ENCODE measurements around the gene CSMD2.
"Not testable (repeated sequence)": the region's sequence is repeated elsewhere in the genome, so short reads cannot be mapped to it uniquely, and the experiment has no call there.

CSMD2 gene

DNA sequence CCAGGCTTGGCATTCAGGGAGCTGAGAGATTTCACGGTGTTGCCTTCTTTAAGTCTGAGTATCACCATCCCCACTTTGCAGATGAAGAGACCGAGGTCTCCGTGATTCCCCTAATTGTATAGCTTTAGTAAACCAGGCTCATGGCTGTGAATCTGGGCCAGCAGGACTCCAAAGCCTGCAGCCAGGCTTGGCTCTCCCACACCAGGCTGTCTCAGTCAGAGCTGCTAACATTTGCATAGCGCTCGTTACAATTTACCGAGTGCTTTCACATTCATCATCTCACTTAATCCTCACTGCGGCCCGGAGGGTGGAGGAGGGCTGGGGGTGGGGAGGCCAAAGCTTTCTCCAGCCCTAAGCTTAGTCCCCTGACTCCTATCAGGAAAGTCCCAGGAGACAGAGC is 23.4 kb upstream of the CSMD2 start:
- H3K4me3 ChIP-seq (ENCODE audit: low read length) = no peak overlapping the region
- no peak for DNase-seq (ENCODE audit: low read depth)
- TF ChIP-seq, protein P1, sequence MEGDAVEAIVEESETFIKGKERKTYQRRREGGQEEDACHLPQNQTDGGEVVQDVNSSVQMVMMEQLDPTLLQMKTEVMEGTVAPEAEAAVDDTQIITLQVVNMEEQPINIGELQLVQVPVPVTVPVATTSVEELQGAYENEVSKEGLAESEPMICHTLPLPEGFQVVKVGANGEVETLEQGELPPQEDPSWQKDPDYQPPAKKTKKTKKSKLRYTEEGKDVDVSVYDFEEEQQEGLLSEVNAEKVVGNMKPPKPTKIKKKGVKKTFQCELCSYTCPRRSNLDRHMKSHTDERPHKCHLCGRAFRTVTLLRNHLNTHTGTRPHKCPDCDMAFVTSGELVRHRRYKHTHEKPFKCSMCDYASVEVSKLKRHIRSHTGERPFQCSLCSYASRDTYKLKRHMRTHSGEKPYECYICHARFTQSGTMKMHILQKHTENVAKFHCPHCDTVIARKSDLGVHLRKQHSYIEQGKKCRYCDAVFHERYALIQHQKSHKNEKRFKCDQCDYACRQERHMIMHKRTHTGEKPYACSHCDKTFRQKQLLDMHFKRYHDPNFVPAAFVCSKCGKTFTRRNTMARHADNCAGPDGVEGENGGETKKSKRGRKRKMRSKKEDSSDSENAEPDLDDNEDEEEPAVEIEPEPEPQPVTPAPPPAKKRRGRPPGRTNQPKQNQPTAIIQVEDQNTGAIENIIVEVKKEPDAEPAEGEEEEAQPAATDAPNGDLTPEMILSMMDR (conservative IDR thresholded peaks at IDR 0.05; ENCODE audit: low read length) = no peak

DNA sequence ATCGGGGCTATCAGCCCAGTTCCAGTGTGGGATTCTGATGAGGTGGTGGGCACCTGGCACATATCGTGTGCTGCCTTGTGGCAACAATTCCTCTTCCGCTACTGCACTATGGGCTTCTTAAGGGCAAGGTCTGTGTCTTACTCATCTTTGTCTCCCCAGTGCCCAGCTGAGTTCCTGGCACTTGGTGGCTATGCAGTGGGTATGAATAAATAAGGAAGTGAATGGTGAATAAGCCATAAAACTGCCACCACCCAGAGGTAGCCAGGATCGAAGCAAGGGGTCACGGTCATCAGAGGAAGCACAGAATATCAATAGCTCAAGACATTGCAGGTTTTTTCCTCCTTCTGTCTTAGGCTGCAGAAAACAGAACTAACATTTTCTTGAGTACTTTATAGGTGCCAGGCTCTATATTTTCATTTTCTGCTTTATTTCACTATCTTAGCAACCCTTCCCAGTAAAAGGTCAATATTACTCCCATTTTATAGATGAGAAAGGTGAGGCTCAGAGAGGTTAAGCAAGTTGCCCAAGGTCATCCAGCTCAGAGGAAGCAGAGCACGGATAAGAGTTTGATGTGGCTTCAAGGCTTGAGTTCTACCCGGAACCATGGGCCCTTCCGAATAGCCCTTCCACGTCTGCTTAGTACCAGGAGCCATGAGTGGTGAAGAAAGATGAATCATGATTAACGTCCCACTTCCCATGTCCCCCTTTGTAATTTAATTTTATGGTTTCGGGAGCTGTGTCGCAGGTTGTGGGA is 21.9 kb upstream of the CSMD2 start:
- TF ChIP-seq, protein P1 (conservative IDR thresholded peaks at IDR 0.05; ENCODE audit: low read length) = no peak
- no peak for DNase-seq (ENCODE audit: low read depth)
- no peak overlapping the region for H3K4me3 ChIP-seq (ENCODE audit: low read length)

DNA sequence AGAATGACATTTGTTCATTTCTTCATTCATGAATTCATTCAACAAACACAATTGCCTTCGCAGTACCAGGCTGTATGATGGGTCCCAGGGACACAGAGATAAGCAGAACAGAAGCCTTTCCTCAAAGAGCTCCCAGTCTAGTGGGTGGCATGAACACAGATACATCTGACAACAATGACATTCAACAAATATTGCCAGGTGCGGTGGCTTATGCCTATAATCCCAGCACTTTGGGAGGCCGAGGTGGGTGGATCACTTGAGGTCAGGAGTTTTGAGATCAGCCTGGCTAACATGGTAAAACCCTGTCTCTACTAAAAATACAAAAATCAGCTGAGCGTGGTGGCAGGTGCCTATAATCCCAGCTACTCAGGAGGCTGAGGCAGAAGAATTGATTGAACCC is 18.4 kb upstream of the CSMD2 start:
- not testable (repeated sequence) for DNase-seq (ENCODE audit: low read depth); H3K4me3 ChIP-seq (ENCODE audit: low read length)

DNA sequence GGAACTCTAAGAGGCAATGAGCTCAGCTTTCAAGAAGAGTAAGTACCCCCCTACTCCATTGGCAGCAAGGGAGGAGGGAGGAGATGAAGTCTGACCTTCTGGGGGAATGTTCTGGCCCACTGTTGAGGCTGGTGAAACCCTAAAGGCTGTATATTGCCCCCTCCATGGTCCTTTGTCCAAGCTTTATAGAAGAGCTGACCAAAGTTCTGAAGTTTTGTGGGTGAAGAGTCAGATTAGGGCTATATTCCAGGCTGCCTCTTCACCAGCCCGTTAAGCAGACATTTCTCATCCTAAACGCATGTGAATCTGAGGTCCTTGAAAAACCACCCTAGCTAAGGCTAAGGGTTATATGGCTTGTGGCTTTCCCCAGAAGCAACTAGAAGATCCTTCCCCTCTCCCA is 13.0 kb upstream of the CSMD2 start:
- no peak overlapping the region for H3K4me3 ChIP-seq (ENCODE audit: low read length)
- TF ChIP-seq, protein P1 (conservative IDR thresholded peaks at IDR 0.05; ENCODE audit: low read length) = no peak
- no peak for DNase-seq (ENCODE audit: low read depth)

DNA sequence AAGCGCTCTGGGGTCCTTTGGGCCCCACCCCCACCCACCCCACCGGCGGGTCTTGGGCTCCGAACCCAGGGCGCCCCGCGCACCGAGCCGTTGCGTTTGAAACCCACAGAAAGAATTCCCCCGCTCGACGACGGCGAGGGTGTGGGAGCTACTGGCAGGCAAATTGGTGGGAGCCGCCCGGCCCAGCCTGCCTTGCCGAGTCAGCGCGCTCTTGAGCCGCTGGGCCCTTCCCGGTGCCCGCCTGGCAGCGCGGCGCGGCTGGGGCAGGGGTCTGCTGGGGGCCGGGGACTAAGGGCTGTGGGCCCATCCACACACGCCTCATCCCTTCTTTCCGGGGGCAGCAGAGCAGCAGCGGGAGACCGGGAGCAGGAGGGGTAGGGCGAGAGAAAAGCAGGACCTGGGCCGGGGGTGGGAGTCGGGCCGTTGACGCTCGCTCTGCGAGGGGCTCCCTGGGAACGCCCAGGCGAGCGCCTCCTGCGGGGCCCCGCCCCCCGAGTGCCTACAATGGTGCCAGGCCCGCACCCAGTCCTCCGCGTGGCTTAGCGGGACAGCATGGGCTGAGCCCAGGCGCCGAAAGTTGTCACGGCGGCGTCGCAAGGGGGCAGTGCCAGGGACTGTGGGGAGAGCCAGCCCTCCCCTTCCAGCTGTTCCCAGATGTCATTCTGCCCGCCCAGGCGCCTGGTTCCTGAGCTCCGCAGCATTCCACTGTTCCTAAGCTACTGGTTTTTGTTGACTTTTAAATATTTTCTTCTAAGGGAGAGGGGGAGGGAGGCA is 12.0 kb upstream of the CSMD2 start, which contains the start of gene C1orf94:
Gene C1orf94, plus strand, starts transcription at position 78 of the 774 bp plus-strand sequence. CDS start 883 bp downstream, outside the sequence.
- no peak within 1 kb of the TSS for H3K4me3 ChIP-seq (ENCODE audit: low read length)
- DNase-seq (ENCODE audit: low read depth) = no peak
- TF ChIP-seq, protein P1 (conservative IDR thresholded peaks at IDR 0.05; ENCODE audit: low read length) = no peak

DNA sequence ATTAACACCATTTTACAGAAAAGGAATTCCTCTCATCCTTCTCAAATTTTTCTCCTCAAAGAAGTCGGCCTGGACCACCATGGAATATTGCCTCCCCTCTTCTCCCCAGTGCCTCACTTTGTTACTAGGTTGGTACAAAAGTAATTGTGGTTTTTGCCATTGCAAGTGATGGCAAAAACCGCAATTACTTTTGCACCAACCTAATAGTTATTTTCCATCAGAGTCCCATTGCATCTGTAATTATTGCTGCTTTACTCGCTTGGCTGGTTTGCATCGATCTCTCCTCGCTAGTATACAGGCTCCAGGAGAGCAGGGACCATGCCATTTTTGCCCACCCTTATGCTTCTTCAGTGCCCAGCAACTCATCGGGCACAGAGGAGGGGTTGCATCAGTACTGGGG is 10.7 kb upstream of the CSMD2 start:
- no peak overlapping the region for H3K4me3 ChIP-seq (ENCODE audit: low read length)
- no peak for DNase-seq (ENCODE audit: low read depth)
- TF ChIP-seq, protein P1 (conservative IDR thresholded peaks at IDR 0.05; ENCODE audit: low read length) = no peak

DNA sequence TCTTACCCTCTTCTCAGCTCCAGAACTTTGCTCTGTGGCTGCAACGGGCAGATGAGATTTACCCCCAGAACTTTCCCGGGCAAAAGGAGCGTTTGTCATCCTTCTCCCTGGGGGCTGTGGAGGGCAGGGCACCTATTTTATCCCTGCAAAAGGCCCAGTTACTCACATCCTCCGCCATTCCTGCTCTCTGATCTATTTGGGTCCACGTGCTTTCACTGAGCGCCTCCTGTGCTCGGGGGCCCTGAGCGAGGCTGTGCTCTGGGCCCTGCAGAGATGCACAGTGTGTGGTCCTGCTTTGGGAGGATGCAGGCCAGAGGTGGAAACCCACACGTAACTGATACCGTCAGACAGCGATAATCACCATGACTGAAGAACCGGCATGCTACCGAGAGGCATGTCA is 2.4 kb upstream of the CSMD2 start:
- TF ChIP-seq, protein P1 (conservative IDR thresholded peaks at IDR 0.05; ENCODE audit: low read length) = no peak
- no peak overlapping the region for H3K4me3 ChIP-seq (ENCODE audit: low read length)
- DNase-seq (ENCODE audit: low read depth) = no peak

Data from AG10803 (cell line).